ENCODE data around the gene OR4C5. TPM values are rescaled to one million over a fixed set of nuclear protein-coding genes. Genes with fewer than 3 reads are reported as not detected.
"Not testable (repeated sequence)": the region's sequence is repeated elsewhere in the genome, so short reads cannot be mapped to it uniquely, and the experiment has no call there.

The OR4C5 gene
- total and polyA plus RNA-seq, 2 experiments from 2014 or later: not detected

GRCh38 chr11:48354013-48354412, 12.3 kb downstream of the OR4C5 start:
- Histone ChIP-seq H3K4me2 (no peak overlapping the region), H3K36me3 (ENCODE audit: insufficient read depth) (no peaks in the 10 kb centered on the region), H4K20me1 (replicated peaks; ENCODE audit: insufficient read depth) (no peaks in the 10 kb centered on the region), H2AFZ (no peak overlapping the region), H3K9me2 (ENCODE audit: insufficient read depth) (no peaks in the 10 kb centered on the region), H3K4me3 (no peak overlapping the region), H3K27ac (ENCODE audit: low read depth) (no peak overlapping the region), H3K4me1 (ENCODE audit: insufficient read depth) (no peaks in the 10 kb centered on the region), H3F3A (replicated peaks; ENCODE audit: low read depth) (no peaks in the 10 kb centered on the region), H3K79me2 (replicated peaks; ENCODE audit: insufficient read depth) (no peaks in the 10 kb centered on the region), H3K27me3 (ENCODE audit: insufficient read depth) (no peaks in the 10 kb centered on the region)
- no peaks in the 10 kb centered on the region for H3K27me3 Mint-ChIP-seq (ENCODE audit: insufficient read depth, low read depth, poor library complexity)
- TF ChIP-seq JUNB (IDR thresholded peaks at IDR 0.05; ENCODE audit: unreplicated experiment): no peak
- peaks cover 94% of the 10 kb centered on the region for H3K9me3 Mint-ChIP-seq
- H3K4me3 Mint-ChIP-seq: no peak overlapping the region
- no peaks in the 10 kb centered on the region for H3K4me1 Mint-ChIP-seq
- ATAC-seq (no peak), DNase-seq (ENCODE audit: low spot score) (no peak)
- H3K27ac Mint-ChIP-seq: no peak overlapping the region
- peaks cover 18% of the 10 kb centered on the region for H3K36me3 Mint-ChIP-seq (ENCODE audit: low read depth)

DNA sequence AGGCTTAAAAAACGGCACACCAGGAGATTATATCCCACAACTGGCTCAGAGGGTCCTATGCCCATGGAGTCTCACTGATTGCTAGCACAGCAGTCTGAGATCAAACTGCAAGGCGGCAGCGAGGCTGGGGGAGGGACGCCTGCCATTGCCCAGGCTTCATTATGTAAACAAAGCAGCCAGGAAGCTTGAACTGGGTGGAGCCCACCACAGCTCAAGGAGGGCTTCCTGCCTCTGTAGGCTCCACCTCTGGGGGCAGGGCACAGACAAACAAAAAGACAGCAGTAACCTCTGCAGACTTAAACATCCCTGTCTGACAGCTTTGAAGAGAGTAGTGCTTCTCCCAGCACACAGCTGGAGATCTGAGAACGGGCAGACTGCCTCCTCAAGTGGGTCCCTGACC, 20.0 kb downstream of the OR4C5 start:
- H3F3A ChIP-seq (replicated peaks; ENCODE audit: low read depth); H3K4me1 Mint-ChIP-seq; H4K20me1 ChIP-seq (replicated peaks; ENCODE audit: insufficient read depth); ATAC-seq; H3K27me3 Mint-ChIP-seq (ENCODE audit: insufficient read depth, low read depth, poor library complexity); H3K9me2 ChIP-seq (ENCODE audit: insufficient read depth); H3K27me3 ChIP-seq (ENCODE audit: insufficient read depth); H3K4me2 ChIP-seq; H2AFZ ChIP-seq; H3K4me1 ChIP-seq (ENCODE audit: insufficient read depth); H3K27ac ChIP-seq (ENCODE audit: low read depth); H3K27ac Mint-ChIP-seq; H3K36me3 ChIP-seq (ENCODE audit: insufficient read depth); H3K4me3 Mint-ChIP-seq; H3K79me2 ChIP-seq (replicated peaks; ENCODE audit: insufficient read depth); DNase-seq (ENCODE audit: low spot score); H3K4me3 ChIP-seq: not testable (repeated sequence)
- Mint-ChIP-seq H3K36me3 (ENCODE audit: low read depth) (peaks cover 29% of the 10 kb centered on the region), H3K9me3 (peaks cover 90% of the 10 kb centered on the region)

- H3K4me1 ChIP-seq (ENCODE audit: insufficient read depth); H4K20me1 ChIP-seq (replicated peaks; ENCODE audit: insufficient read depth); H3K4me3 ChIP-seq; H3K79me2 ChIP-seq (replicated peaks; ENCODE audit: insufficient read depth); H3K27ac Mint-ChIP-seq; ATAC-seq; H3K9me2 ChIP-seq (ENCODE audit: insufficient read depth); H3K4me2 ChIP-seq; H3K27me3 ChIP-seq (ENCODE audit: insufficient read depth); H3K36me3 ChIP-seq (ENCODE audit: insufficient read depth); H3K4me3 Mint-ChIP-seq; H3F3A ChIP-seq (replicated peaks; ENCODE audit: low read depth); H3K4me1 Mint-ChIP-seq; DNase-seq (ENCODE audit: low spot score); H3K27ac ChIP-seq (ENCODE audit: low read depth); H2AFZ ChIP-seq: not testable (repeated sequence)
- peaks cover 91% of the 10 kb centered on the region for H3K9me3 Mint-ChIP-seq
- H3K27me3 Mint-ChIP-seq (ENCODE audit: insufficient read depth, low read depth, poor library complexity): peaks cover 11% of the 10 kb centered on the region
- peaks cover 20% of the 10 kb centered on the region for H3K36me3 Mint-ChIP-seq (ENCODE audit: low read depth)
Measured at GRCh38 chr11:48342505-48342904, 23.8 kb downstream of the OR4C5 start.

GRCh38 chr11:48341466-48341865, 24.8 kb downstream of the OR4C5 start:
- H4K20me1 ChIP-seq (replicated peaks; ENCODE audit: insufficient read depth): no peaks in the 10 kb centered on the region
- Mint-ChIP-seq H3K27me3 (ENCODE audit: insufficient read depth, low read depth, poor library complexity) (peaks cover 9% of the 10 kb centered on the region), H3K36me3 (ENCODE audit: low read depth) (peaks cover 15% of the 10 kb centered on the region), H3K4me1 (no peaks in the 10 kb centered on the region), H3K27ac (no peak overlapping the region), H3K9me3 (peaks cover 91% of the 10 kb centered on the region), H3K4me3 (no peak overlapping the region)
- no peaks in the 10 kb centered on the region for H3K27me3 ChIP-seq (ENCODE audit: insufficient read depth)
- no peak overlapping the region for H3K27ac ChIP-seq (ENCODE audit: low read depth)
- H2AFZ ChIP-seq: no peak overlapping the region
- DNase-seq (ENCODE audit: low spot score): no peak
- 0 out of 2 replicates have a peak, but pooled peaks cover 3% of the 10 kb centered on the region for H3K36me3 ChIP-seq (ENCODE audit: insufficient read depth)
- no peak overlapping the region for H3K4me2 ChIP-seq
- no peak for ATAC-seq
- no peaks in the 10 kb centered on the region for H3K9me2 ChIP-seq (ENCODE audit: insufficient read depth)
- H3K4me1 ChIP-seq (ENCODE audit: insufficient read depth): no peaks in the 10 kb centered on the region
- H3F3A ChIP-seq (replicated peaks; ENCODE audit: low read depth): no peaks in the 10 kb centered on the region
- no peaks in the 10 kb centered on the region for H3K79me2 ChIP-seq (replicated peaks; ENCODE audit: insufficient read depth)
- H3K4me3 ChIP-seq: no peak overlapping the region
- TF ChIP-seq JUNB (IDR thresholded peaks at IDR 0.05; ENCODE audit: unreplicated experiment): no peak
- TF ChIP-seq, protein P1, sequence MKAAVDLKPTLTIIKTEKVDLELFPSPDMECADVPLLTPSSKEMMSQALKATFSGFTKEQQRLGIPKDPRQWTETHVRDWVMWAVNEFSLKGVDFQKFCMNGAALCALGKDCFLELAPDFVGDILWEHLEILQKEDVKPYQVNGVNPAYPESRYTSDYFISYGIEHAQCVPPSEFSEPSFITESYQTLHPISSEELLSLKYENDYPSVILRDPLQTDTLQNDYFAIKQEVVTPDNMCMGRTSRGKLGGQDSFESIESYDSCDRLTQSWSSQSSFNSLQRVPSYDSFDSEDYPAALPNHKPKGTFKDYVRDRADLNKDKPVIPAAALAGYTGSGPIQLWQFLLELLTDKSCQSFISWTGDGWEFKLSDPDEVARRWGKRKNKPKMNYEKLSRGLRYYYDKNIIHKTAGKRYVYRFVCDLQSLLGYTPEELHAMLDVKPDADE (IDR thresholded peaks at IDR 0.05): no peak
- TF ChIP-seq NANOG (IDR thresholded peaks at IDR 0.05; ENCODE audit: borderline replicate concordance): no peak
- TF ChIP-seq CREB1 (CRISPR knock-in tag; IDR thresholded peaks at IDR 0.05; ENCODE audit: low read depth): no peak

DNA sequence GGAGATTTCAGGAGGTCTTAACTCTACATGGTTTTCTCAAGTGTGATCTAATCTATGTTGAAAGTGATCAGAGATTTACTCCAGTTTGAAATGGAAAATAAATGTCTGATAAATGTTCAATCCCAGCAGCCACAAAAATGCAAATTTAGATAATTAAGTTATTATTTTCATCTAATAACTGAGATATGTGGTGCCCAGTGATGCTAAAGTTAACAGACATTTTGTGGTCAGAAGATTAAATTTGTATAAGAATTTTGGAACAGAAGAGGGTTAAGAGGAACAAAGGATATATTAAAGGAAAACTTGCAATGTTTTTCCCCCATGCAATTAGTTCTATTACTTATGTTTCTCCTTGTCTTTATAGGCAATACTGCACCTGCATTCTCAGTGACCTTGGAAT, 41.6 kb downstream of the OR4C5 start, which contains the start of gene OR4C3:
TSS of gene OR4C3 (plus strand) at position 301 of the 400 bp plus-strand sequence. CDS start 102 bp downstream, outside the sequence.
- H3K27ac ChIP-seq (ENCODE audit: low read depth); ATAC-seq; H3K27me3 ChIP-seq (ENCODE audit: insufficient read depth); H4K20me1 ChIP-seq (replicated peaks; ENCODE audit: insufficient read depth); H3K4me1 Mint-ChIP-seq; H3K4me3 ChIP-seq; H3K4me1 ChIP-seq (ENCODE audit: insufficient read depth); H3K36me3 ChIP-seq (ENCODE audit: insufficient read depth); H3F3A ChIP-seq (replicated peaks; ENCODE audit: low read depth); DNase-seq (ENCODE audit: low spot score); H3K9me2 ChIP-seq (ENCODE audit: insufficient read depth); H2AFZ ChIP-seq; H3K4me3 Mint-ChIP-seq; H3K27ac Mint-ChIP-seq; H3K4me2 ChIP-seq; H3K79me2 ChIP-seq (replicated peaks; ENCODE audit: insufficient read depth); H3K27me3 Mint-ChIP-seq (ENCODE audit: insufficient read depth, low read depth, poor library complexity): not testable (repeated sequence)
- peaks cover 11% of the 10 kb centered on the region for H3K36me3 Mint-ChIP-seq (ENCODE audit: low read depth)
- H3K9me3 Mint-ChIP-seq: peaks cover 98% of the 10 kb centered on the region

DNA sequence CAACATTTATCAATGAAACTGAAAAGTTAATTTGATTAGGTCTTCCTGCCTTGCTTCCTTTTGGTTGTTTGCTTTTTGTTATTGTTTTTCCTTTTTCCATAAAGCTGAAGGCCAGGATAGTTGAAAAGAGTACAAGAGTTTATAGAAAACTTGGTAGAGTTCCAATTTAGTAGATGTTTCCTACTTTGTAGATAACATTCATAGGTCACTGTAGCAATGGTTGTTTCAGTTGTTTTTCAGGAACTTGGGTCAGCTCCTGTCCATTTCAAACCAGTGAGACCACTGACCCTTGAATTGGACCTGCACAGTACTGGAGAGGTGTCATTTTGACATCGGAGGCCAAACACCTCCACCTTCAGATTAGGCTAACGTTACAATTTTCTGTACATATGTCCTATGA, 46.5 kb downstream of the OR4C5 start:
- not testable (repeated sequence) for H3K4me1 Mint-ChIP-seq

More for the DNA sequence above, 46.5 kb downstream of the OR4C5 start:
- not testable (repeated sequence) for H3K4me1 ChIP-seq (ENCODE audit: insufficient read depth); ATAC-seq; H2AFZ ChIP-seq; H3K36me3 ChIP-seq (ENCODE audit: insufficient read depth); H3K4me2 ChIP-seq; DNase-seq (ENCODE audit: low spot score); H3K4me3 Mint-ChIP-seq; H3K27me3 Mint-ChIP-seq (ENCODE audit: insufficient read depth, low read depth, poor library complexity); H3F3A ChIP-seq (replicated peaks; ENCODE audit: low read depth); H3K27me3 ChIP-seq (ENCODE audit: insufficient read depth); H3K4me3 ChIP-seq; H4K20me1 ChIP-seq (replicated peaks; ENCODE audit: insufficient read depth); H3K27ac ChIP-seq (ENCODE audit: low read depth); H3K27ac Mint-ChIP-seq; H3K9me2 ChIP-seq (ENCODE audit: insufficient read depth); H3K79me2 ChIP-seq (replicated peaks; ENCODE audit: insufficient read depth)
- Mint-ChIP-seq H3K36me3 (ENCODE audit: low read depth) (peaks cover 18% of the 10 kb centered on the region), H3K9me3 (peaks cover 97% of the 10 kb centered on the region)
